DND-41 (cell line): ENCODE measurements around the gene OARD1.

Experiments
- ATAC-seq: fragments of 200-7000 bp; cut with Tn5 transposase; 3 replicates; pipeline ENCODE4 v1.9.1; 2021; ENCODE audit warnings: low read depth; ENCODE audit not compliant: insufficient read depth
- DNase-seq: peaks from one replicate; pipeline ENCODE4 v3.0.0-alpha.2; 2020
- H2AFZ ChIP-seq: 2 replicates; pipeline ENCODE4 v1.6.0; 2012; ENCODE audit warnings: low read depth, low read length
- H3K27ac ChIP-seq: 2 replicates; pipeline ENCODE4 v1.5.1; 2012; ENCODE audit warnings: low read length, inconsistent platforms
- H3K27me3 ChIP-seq: fragments of 200-600 bp; sonication (generic); 2 replicates; pipeline ENCODE4 v1.6.0; 2012; ENCODE audit warnings: low read length, mild to moderate bottlenecking, inconsistent platforms; ENCODE audit not compliant: insufficient read depth, poor library complexity
- H3K36me3 ChIP-seq: 2 replicates; pipeline ENCODE4 v1.5.1; 2012; ENCODE audit warnings: low read length, inconsistent platforms; ENCODE audit not compliant: insufficient read depth
- H3K4me1 ChIP-seq: 2 replicates; pipeline ENCODE4 v1.5.1; 2012; ENCODE audit warnings: mild to moderate bottlenecking, low read length; ENCODE audit not compliant: insufficient read depth
- H3K4me2 ChIP-seq: 2 replicates; pipeline ENCODE4 v1.6.0; 2012; ENCODE audit warnings: mild to moderate bottlenecking, moderate library complexity, low read length, inconsistent platforms; ENCODE audit not compliant: insufficient read depth
- H3K4me3 ChIP-seq, 2 experiments: fragments of 200-600 bp in 1 of 2; shearing (Covaris generic) in 1 of 2; 2 replicates each; pipeline ENCODE4 v1.5.1; 2012 to 2016; ENCODE audit warnings: inconsistent platforms in 2 of 2, low read length in 2 of 2, mild to moderate bottlenecking in 2 of 2, low read depth in 1 of 2, moderate library complexity in 1 of 2
- H3K79me2 ChIP-seq: 2 replicates; pipeline ENCODE4 v1.6.0; 2012; ENCODE audit warnings: low read length, inconsistent platforms; ENCODE audit not compliant: insufficient read depth
- H3K9ac ChIP-seq: 2 replicates; pipeline ENCODE4 v1.6.0; 2012; ENCODE audit warnings: low read depth, mild to moderate bottlenecking, inconsistent platforms, low read length, moderate library complexity
- H3K9me3 ChIP-seq: 2 replicates; pipeline ENCODE4 v1.5.1; 2012; ENCODE audit warnings: low read length, moderate library complexity, mild to moderate bottlenecking, inconsistent platforms; ENCODE audit not compliant: insufficient read depth, severe bottlenecking
- H4K20me1 ChIP-seq: 2 replicates; pipeline ENCODE4 v1.6.0; 2012; ENCODE audit warnings: low read length; ENCODE audit not compliant: insufficient read depth
- EZH2 ChIP-seq: IDR thresholded peaks from 3 replicates; pipeline ENCODE4 v1.6.1; 2012; ENCODE audit warnings: borderline replicate concordance, low read depth, mild to moderate bottlenecking, moderate library complexity, low read length, inconsistent platforms; ENCODE audit not compliant: severe bottlenecking
- TF ChIP-seq, protein P1 (sequence below): IDR thresholded peaks from 2 replicates; pipeline ENCODE4 v1.5.1; 2012; ENCODE audit warnings: borderline replicate concordance, low read length, moderate library complexity, mild to moderate bottlenecking; ENCODE audit not compliant: poor library complexity, severe bottlenecking; ENCODE audit errors: extremely low read depth

OARD1 gene

DNA sequence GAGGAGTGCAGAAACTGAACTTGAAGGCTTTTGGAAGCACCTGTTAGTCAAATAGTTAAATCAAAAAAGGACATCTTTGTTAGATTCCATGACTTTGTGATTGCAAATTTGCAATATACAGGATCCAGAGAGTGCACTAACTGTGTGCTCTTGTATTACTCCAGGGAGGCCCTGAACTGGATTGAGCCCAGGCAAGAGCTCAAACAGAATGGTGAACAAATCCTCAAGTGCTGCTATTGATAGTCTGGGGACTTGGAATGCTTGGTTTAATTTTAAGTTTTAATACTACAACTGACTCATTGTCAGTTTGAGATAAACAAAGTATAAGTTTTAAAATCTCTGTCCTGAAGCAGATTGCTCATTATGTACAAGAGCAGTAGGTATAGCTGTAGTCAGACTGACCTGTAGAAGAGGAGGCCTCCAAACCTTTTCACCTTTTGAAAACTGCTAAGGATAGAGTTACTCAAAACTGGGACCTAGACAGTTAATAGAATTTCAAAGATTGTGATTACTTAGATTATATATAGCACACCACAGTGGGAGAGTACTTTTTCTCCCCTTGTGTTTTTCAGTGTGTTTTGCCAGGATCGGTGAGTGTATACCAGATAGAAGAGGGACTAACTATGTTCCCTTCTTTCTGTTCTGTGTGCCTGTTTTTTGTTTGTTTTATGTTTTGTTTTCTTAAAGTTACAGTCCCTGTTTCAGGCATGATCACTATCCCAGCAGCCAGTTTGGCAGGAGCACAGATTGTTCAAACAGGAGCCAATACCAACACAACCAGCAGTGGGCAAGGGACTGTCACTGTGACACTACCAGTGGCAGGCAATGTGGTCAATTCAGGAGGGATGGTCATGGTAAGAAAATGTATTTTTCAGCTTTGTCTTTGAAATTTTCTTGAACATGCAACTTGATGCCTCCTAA lies 18.9 kb upstream of the OARD1 start:
- ATAC-seq (no peak), DNase-seq (no peak)
- no peak overlapping the region for H3K4me2 ChIP-seq
- peaks cover 26% of the 10 kb centered on the region for H3K79me2 ChIP-seq
- no peak overlapping the region for H2AFZ ChIP-seq
- H3K27ac ChIP-seq, result no peak overlapping the region
- H3K36me3 ChIP-seq, result peaks cover 94% of the 10 kb centered on the region
- peaks cover 3% of the 10 kb centered on the region; the same call in 1 of the 2 replicates for H4K20me1 ChIP-seq
- H3K27me3 ChIP-seq, result no peaks in the 10 kb centered on the region
- no peaks in the 10 kb centered on the region for H3K4me1 ChIP-seq
- no peak overlapping the region for H3K9ac ChIP-seq
- no peak overlapping the region for H3K4me3 ChIP-seq
- H3K9me3 ChIP-seq, result no peaks in the 10 kb centered on the region
- no peak for TF ChIP-seq EZH2
- TF ChIP-seq, protein P1, sequence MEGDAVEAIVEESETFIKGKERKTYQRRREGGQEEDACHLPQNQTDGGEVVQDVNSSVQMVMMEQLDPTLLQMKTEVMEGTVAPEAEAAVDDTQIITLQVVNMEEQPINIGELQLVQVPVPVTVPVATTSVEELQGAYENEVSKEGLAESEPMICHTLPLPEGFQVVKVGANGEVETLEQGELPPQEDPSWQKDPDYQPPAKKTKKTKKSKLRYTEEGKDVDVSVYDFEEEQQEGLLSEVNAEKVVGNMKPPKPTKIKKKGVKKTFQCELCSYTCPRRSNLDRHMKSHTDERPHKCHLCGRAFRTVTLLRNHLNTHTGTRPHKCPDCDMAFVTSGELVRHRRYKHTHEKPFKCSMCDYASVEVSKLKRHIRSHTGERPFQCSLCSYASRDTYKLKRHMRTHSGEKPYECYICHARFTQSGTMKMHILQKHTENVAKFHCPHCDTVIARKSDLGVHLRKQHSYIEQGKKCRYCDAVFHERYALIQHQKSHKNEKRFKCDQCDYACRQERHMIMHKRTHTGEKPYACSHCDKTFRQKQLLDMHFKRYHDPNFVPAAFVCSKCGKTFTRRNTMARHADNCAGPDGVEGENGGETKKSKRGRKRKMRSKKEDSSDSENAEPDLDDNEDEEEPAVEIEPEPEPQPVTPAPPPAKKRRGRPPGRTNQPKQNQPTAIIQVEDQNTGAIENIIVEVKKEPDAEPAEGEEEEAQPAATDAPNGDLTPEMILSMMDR, result no peak

DNA sequence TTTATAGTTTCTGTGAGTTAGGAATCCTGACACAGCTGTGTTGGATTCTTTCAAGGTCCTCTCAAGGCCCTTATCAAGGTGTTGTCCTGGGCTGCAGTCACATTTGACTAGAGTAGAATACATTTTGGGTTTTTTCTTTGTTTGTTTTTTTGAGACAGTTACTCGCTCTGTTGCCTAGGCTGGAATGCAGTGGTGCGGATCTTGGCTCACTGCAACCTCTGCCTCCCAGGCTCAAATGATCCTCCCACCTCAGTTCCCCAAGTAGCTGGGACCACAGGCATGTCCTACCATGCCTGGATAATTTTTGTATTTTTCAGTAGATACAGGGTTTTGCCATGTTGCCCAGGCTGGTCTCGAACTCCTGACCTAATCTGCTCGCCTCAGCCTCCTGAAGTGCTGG lies 16.3 kb upstream of the OARD1 start:
- Histone ChIP-seq H2AFZ (no peak overlapping the region), H3K27ac (no peak overlapping the region), H3K79me2 (peaks cover 51% of the 10 kb centered on the region), H3K27me3 (no peaks in the 10 kb centered on the region), H3K4me3 (no peak overlapping the region), H3K4me1 (no peaks in the 10 kb centered on the region), H3K9ac (no peak overlapping the region), H3K4me2 (no peak overlapping the region), H3K9me3 (no peaks in the 10 kb centered on the region), H3K36me3 (peaks cover 94% of the 10 kb centered on the region), H4K20me1 (peaks cover 5% of the 10 kb centered on the region; the same call in 1 of the 2 replicates)
- no peak for DNase-seq
- TF ChIP-seq, protein P1, result no peak
- TF ChIP-seq EZH2, result no peak
- ATAC-seq, result no peak

DNA sequence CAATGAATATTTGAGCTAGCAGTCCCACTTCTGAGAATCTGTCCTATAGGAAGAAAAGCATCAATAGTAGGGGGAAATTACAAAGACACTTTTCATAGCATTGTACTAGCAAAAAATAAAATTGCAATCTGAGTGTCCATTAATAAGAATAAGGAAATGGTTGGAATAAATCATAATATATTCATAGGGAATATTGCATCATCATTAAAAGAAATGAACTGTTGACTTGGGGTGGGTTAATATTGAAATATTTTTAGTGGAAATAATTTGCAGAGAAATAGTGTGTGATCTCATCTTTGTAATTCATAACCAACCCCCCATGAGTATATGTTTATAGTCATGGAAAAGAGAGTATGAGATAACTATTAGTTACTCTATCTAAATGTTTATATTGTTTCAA lies 13.0 kb upstream of the OARD1 start:
- DNase-seq (no peak), ATAC-seq (no peak)
- no peaks in the 10 kb centered on the region for H3K9me3 ChIP-seq
- H3K4me2 ChIP-seq, result no peak overlapping the region
- H3K9ac ChIP-seq, result no peak overlapping the region
- H4K20me1 ChIP-seq, result peaks cover 18% of the 10 kb centered on the region; the same call in 1 of the 2 replicates
- TF ChIP-seq EZH2, result no peak
- TF ChIP-seq, protein P1, result no peak
- H2AFZ ChIP-seq, result no peak overlapping the region
- H3K27ac ChIP-seq, result no peak overlapping the region
- H3K27me3 ChIP-seq, result no peaks in the 10 kb centered on the region
- H3K36me3 ChIP-seq, result peaks cover 91% of the 10 kb centered on the region
- peaks cover 79% of the 10 kb centered on the region for H3K79me2 ChIP-seq
- no peaks in the 10 kb centered on the region for H3K4me1 ChIP-seq
- no peak overlapping the region for H3K4me3 ChIP-seq
